SK-N-MC (cell line): ENCODE measurements around the gene H1-8.

ENCODE experiments used
- EZH2 ChIP-seq: fragments of 200-600 bp; sonication (generic); IDR thresholded peaks from one replicate; pipeline ENCODE4 v1.6.1; 2017; ENCODE audit warnings: antibody characterized with exemption
- FOXP2 ChIP-seq: optimal IDR thresholded peaks from 2 replicates; pipeline ENCODE3; 2011; ENCODE audit warnings: mild to moderate bottlenecking, moderate library complexity; ENCODE audit not compliant: insufficient read depth; ENCODE audit errors: extremely low read length, control extremely low read depth
- POLR2AphosphoS5 ChIP-seq: IDR thresholded peaks from 2 replicates; pipeline ENCODE4 v1.6.1; 2012; ENCODE audit warnings: mild to moderate bottlenecking, low read depth, low read length, borderline replicate concordance

- TF ChIP-seq EZH2 (no peak), POLR2AphosphoS5 (peak; percentile 10; the same call in 1 of the 2 replicates), FOXP2 (no peak)
Observed at GRCh38 chr3:129571605-129572547, 28.9 kb downstream of the H1-8 start.
